Adipose tissue (tissue), 3 donors: Measurements from ENCODE around the gene TMEM222. TPM values are rescaled to one million over a fixed set of nuclear protein-coding genes. Genes with fewer than 3 reads are reported as not detected.

Source experiments
- H3K27ac ChIP-seq: one replicate; pipeline ENCODE4 v1.5.1; 2013; ENCODE audit warnings: low read depth, low read length
- WGBS, 3 donors: extraction: QIAGEN DNeasy Blood & Tissue Kit; methylation state at CpG; one replicate each; pipeline ENCODE4 v1.1.7; 2013; 5-methylcytosine and 5-hydroxymethylcytosine counted together
- polyA plus RNA-seq, 3 donors: library from polyadenylated mRNA; stranded (reverse); fragments of 200-250 nt; gene quantifications; one replicate each; pipeline ENCODE4 v1.2.3, GENCODE V29; 2013
- donor health status: healthy with polysubstance abuse.
- donor health status: Bipolar disorder and iron deficiency.
- donor health status: healthy.

Gene TMEM222
- polyA plus RNA-seq, 3 donors: 27.1 to 44.9 (median 27.2) TPM

DNA sequence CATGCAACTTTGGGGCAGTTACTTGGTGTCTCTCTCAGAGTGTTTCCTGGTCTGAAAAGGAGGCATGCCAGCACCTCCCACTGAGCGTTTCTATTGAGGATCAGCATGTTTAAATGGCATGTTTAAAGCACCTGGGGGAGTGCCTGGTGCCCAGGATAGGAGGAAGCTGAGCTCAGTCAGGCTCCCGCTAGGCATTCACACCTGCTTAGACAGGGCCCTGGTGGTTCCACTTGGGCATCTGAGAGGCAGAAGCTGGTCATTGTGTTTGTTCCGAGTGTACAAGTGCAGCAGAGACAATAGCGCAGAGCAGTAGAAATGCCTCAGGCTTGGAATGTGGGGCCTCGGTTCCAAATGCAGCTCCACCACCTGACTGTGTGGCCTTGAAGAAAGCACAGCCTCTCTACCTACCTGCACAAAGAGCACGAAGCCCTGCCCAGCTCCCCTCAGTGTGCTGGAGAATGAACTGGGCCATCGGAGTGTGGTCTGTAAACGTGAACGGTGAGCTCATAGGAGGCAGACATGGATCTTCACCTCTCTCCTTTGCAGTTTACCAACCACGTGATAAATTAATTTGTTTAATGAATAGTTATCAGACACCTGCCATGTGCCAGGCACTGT is 20.3 kb upstream of the TMEM222 start:
- H3K27ac ChIP-seq: no peak overlapping the region
- 77 to 91% (median 91%) methylated on average over 10 of the region's 10 CpGs for WGBS, 3 donors

GRCh38 chr1:27302612-27303011 is 19.4 kb upstream of the TMEM222 start:
- 86 to 91% (median 87%) methylated on average over 2 of the region's 2 CpGs for WGBS, 3 donors
- no peak overlapping the region for H3K27ac ChIP-seq

DNA sequence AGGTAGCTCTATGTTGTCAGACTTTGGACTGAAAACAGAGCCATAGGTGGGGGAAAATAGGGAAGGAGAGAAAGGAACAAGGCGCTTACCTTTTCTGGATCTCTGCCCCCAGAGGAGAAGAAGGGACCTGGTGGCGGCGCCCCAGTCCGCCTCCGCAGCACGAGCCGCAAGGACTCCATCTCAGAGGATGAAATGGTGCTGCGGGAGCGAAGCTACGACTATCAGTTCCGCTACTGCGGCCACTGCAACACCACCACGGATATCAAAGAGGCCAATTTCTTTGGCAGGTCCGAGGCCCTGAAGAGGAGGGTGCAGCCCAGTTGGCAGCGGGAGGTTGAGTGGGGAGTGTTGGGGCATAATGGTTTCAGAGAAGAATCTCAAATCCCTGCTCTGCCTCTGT is 18.5 kb upstream of the TMEM222 start:
- no peak overlapping the region for H3K27ac ChIP-seq
- WGBS, 3 donors: 92% methylated on average over 15 of the region's 15 CpGs

DNA sequence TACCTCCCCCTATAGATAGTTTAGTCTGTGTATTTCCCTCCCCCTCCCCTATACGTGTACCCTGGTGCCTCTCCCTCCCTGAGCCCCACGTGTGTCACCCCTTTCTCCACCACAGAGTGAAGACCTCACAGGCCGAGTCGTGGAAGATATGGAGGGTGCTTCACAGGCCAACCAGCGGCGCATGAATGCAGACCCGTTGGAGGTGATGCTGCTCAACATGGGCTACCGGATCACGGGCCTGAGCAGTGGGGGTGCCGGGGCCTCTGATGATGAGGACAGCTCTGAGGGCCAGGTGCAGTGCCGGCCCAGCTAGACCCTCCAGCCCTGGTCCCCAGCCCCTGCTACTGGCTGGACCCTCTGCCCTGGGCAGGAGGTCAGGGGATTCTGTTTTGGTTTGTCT is 15.9 kb upstream of the TMEM222 start:
- 87 to 93% (median 90%) methylated on average over 11 of the region's 11 CpGs for WGBS, 3 donors
- H3K27ac ChIP-seq: no peak overlapping the region

DNA sequence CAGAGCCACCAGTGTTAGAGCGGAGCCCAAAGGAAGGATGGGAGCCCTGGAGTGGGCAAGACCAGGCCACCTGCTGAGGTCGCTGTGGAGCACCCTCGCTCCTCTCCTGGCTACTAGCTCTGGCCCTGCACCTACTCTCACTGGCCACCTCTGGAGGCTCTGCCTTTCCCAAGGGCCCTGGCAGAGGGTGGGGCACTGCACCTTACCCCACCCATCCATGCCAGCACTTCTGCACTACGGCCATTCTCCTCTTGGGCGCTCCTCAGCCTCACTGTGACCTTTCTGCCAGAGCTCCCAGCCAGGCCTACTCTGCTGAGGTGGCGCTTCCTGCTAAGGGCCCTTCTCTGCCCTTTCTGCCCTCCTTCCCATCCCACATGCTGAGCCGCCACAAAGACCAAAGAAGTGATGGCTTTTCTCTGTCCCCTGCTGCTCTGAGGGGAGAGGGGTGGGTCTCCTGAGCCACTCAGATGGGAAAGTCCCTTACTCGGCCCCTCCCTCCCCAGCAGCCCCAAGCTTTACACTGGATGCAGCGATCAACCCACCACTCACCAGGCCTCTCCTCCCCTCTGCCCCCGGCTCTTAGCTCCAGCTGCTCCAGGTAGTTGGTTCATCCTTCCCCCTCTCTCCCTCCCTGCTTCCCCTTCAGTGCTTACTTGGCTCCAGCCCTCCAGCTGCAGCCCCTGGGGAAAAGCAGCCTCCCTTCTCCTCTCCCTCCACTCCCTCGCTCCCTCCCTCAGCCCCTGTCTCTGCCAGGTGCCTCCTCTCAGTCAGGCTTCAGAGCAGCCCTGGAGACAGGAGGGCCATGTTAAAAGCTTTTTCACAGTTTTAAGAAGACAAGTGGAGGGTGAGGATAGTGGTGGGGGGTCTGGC is 14.8 kb upstream of the TMEM222 start:
- WGBS, 3 donors: 78 to 80% (median 80%) methylated on average over 9 to 11 of the region's 11 CpGs
- H3K27ac ChIP-seq: no peak overlapping the region

DNA sequence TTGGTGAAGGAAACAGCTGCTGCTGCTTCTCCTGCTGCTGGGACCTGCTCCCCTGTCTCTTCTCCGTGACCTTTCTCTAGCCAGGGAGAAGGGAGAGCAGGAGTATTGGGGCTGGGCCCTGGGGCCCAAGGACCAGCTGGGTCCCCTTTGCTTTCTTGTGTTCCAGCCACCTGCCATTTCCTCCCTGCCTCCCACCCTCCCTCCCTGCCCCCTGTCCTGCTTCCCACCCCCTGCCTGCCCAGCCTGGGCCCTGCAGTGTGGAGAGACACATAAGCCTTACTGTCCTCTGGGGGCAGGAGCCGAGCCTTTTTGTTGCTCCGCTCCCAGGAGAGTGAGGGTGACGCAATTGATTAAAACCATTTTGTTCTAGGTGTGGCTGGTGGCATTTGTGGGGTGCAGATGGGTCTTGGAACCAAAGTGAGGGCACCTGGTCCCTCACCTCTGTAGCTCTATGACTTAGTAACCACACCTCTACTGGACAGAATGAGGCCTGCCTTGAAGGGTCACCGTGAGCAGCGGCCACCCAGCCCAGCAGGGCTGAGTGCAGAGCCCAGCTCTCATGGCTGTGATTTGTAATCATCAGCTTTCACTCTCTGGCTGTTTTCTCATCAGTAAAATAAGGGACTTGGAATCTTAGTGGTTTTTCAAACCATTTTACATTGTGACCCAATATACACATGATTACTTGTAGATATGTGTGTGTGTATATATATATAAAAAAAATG is 13.9 kb upstream of the TMEM222 start:
- 82 to 91% (median 83%) methylated on average over 5 to 6 of the region's 6 CpGs for WGBS, 3 donors
- H3K27ac ChIP-seq: no peak overlapping the region

- H3K27ac ChIP-seq: no peak overlapping the region
- 61 to 74% (median 64%) methylated on average over 3 of the region's 3 CpGs for WGBS, 3 donors
Measured at GRCh38 chr1:27314169-27314568, 7.8 kb upstream of the TMEM222 start.

GRCh38 chr1:27314737-27315136 is 7.2 kb upstream of the TMEM222 start:
- 66 to 81% (median 70%) methylated on average over 2 of the region's 2 CpGs for WGBS, 3 donors

GRCh38 chr1:27316860-27317259 is 5.1 kb upstream of the TMEM222 start:
- H3K27ac ChIP-seq: no peak overlapping the region
- WGBS, 3 donors: 68 to 90% (median 90%) methylated on average over 5 of the region's 5 CpGs

More at GRCh38 chr1:27314737-27315136, 7.2 kb upstream of the TMEM222 start:
- no peak overlapping the region for H3K27ac ChIP-seq

GRCh38 chr1:27318136-27318535 is 3.8 kb upstream of the TMEM222 start:
- 29 to 33% (median 32%) methylated on average over 4 of the region's 4 CpGs for WGBS, 3 donors
- H3K27ac ChIP-seq: no peak overlapping the region

DNA sequence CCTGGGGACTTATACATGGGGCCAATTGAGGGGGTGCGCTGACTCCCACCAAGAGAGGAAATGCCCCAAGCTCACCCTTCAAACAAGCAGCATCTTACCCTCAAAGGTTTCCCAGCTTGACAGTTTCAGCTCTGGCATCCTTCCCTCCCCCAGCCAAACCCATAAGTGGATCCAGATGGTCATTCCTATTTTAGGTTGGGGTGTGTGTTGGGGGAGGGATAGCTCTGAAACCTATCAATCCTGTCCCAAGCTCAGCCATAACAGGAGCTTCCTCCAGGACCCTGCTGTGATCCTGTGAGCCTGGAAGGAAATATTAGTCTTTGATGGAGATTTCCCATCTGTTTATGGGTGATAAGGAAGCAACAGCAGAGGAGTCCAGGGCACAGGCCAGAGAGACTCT is 3.4 kb upstream of the TMEM222 start:
- WGBS, 3 donors: 54 to 85% (median 71%) methylated on average over 1 of the region's 1 CpG
- H3K27ac ChIP-seq: no peak overlapping the region

DNA sequence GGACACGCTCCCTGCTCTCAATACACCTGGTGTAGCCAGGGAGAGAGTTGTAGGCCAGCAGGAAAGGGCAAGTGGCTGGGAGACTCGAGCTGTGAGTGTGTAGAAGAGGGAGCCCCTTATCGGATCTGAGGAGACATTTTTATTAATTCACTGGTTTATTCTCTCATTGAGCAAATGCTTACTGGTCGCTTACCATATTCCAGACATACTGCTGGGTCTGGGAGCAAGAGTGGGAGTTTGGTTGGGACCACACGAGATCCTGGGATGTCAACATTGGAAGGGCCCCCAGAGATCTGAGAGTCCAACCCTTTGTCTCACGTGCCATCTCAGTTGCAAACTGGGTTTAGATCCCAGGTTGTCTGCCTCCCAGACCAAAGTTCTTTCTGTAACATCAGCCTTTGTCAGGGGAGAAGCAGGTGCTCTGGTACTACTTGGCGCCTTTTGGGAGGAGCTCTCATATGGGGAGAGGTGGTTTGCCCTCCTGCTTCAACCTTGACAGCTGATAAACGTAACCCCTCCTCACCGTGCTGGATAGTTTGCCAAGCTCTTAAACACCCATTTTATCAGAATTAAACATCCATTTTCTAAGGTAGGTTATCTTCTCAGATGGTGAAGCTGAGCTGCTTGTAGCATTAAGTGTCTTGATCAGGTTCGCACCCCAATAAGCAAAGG is 742 bp downstream of the TMEM222 start:
- peak overlapping the region; percentile 80 for H3K27ac ChIP-seq
- WGBS, 3 donors: 10 to 12% (median 10%) methylated on average over 10 of the region's 10 CpGs

DNA sequence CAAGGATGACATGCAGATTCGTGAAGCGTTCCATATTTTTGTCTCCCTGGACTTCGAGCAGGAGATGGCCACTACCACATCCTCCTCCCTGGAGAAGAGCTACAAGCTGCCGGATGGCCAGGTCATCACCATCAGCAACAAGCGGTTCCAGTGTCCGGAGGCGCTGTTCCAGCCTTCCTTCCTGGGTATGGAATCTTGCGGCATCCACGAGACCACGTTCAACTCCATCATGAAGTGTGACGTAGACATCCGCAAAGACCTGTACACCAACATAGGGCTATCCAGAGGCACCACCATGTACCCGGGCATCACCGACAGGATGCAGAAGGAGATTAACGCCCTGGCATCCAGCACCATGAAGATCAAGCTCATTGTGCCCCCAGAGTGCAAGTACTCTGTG is 3.3 kb downstream of the TMEM222 start:
- whole genome bisulfite sequencing, 3 donors: 88 to 92% (median 88%) methylated on average over 15 of the region's 15 CpGs
- H3K27ac ChIP-seq: no peak overlapping the region

DNA sequence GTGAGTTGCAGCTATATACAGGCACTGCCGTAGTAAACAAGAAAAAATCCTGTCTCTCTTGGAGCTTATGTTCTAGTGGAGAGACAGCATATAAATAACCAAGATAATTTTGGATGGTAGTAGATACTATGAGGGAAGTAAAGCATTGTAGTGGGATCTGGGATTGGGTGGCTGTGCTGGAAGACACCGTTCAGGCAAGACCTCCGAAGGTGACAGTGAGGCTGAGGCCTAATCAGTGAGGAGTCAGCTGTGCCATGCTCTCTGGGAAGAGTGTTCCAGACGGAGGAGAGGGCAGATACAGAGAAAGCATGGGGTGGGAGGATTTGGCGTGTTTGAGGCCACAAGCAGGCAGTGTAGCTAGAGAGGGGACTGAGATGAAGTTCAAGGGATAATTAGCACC is 6.0 kb downstream of the TMEM222 start:
- WGBS, 3 donors: 85 to 87% (median 86%) methylated on average over 5 of the region's 5 CpGs
- no peak overlapping the region for H3K27ac ChIP-seq

- H3K27ac ChIP-seq: no peak overlapping the region
- WGBS, 3 donors: 80 to 87% (median 84%) methylated on average over 8 of the region's 8 CpGs
Measured at GRCh38 chr1:27330786-27331185, 8.8 kb downstream of the TMEM222 start.

DNA sequence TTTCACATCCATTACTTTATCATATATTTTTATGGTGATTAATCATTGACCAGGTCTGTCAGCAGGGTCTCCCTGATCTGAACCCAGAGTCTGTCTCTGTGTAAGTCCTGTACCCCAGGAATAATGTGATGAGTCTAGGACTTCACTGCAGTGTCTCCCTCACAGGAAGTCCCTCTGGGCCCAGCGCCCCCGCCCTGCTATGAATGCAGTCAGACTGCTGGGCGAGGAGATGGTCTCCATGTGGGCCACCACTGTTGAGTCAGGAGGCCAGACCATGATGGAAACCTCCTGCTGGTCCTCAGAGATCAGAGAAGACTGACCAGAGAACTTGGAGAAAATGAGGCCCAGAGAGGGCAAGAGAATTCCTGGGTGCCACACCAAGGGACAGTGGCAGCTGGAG is 9.5 kb downstream of the TMEM222 start:
- no peak overlapping the region for H3K27ac ChIP-seq
- 84 to 92% (median 89%) methylated on average over 3 of the region's 3 CpGs for WGBS, 3 donors

- no peak overlapping the region for H3K27ac ChIP-seq
- WGBS, 3 donors: 83 to 89% (median 84%) methylated on average over 5 of the region's 5 CpGs
Measured at GRCh38 chr1:27331922-27332321, 10.0 kb downstream of the TMEM222 start.

GRCh38 chr1:27332536-27333281 is 10.7 kb downstream of the TMEM222 start:
- 57 to 64% (median 58%) methylated on average over 11 of the region's 11 CpGs for WGBS, 3 donors
- H3K27ac ChIP-seq: no peak overlapping the region
